K562 (cell line): Measurements from ENCODE around the gene AKNA. TPM values are rescaled to one million over a fixed set of nuclear protein-coding genes. Genes with fewer than 3 reads are reported as not detected.

Source experiments
- CEBPG ChIP-seq, 3 experiments: fragments of 200-800 bp in 1 of 3; sonication (Bioruptor generic) in 1 of 3; sonication (generic) in 1 of 3; formaldehyde crosslinking in 1 of 3; IDR thresholded peaks in 2 of 3; conservative IDR thresholded peaks in 1 of 3; 2 replicates each; pipeline versions ENCODE4 v1.6.1 to v1.8.0; 2016 to 2022; ENCODE audit warnings: missing compliant biosample characterization in 2 of 3, missing genetic modification characterization in 2 of 3, mild to moderate bottlenecking in 1 of 3, missing genetic modification reagents in 1 of 3
- EWSR1 ChIP-seq: fragments of 450-650 bp; IDR thresholded peaks from 2 replicates; pipeline ENCODE4 v1.6.1; 2018; ENCODE audit warnings: borderline replicate concordance, mild to moderate bottlenecking, low read depth, moderate library complexity; ENCODE audit not compliant: partially characterized antibody
- FOXK1 ChIP-seq: sonication (generic); formaldehyde crosslinking; IDR thresholded peaks from 2 replicates; pipeline ENCODE4 v1.8.0; 2022; ENCODE audit warnings: missing genetic modification reagents, mild to moderate bottlenecking, borderline replicate concordance
- GATA2 ChIP-seq: sonication (generic); formaldehyde crosslinking; IDR thresholded peaks from 2 replicates; pipeline ENCODE4 v1.4.0; 2020; ENCODE audit warnings: mild to moderate bottlenecking, missing genetic modification reagents
- POLR2AphosphoS5 ChIP-seq: IDR thresholded peaks from 2 replicates; pipeline ENCODE4 v1.6.1; 2011; ENCODE audit warnings: mild to moderate bottlenecking, low read depth, low read length, moderate library complexity; ENCODE audit not compliant: control insufficient read depth, insufficient read depth
- RCOR1 ChIP-seq, 2 experiments: IDR thresholded peaks; 2 replicates each; pipeline ENCODE4 v1.6.1; 2012; ENCODE audit warnings: low read depth in 2 of 2, low read length in 2 of 2, borderline replicate concordance in 1 of 2, improper control_type of control experiment in 1 of 2
- RNF2 ChIP-seq: sonication (generic); IDR thresholded peaks from 2 replicates; pipeline ENCODE4 v1.6.1; 2016
- SAFB ChIP-seq: fragments of 200-400 bp; formaldehyde crosslinking; IDR thresholded peaks from 2 replicates; pipeline ENCODE4 v1.6.1; 2017; ENCODE audit warnings: low read depth, low read length, borderline replicate concordance
- SMAD1 ChIP-seq: fragments of 150-350 bp; IDR thresholded peaks from 2 replicates; pipeline ENCODE4 v1.6.1; 2014; ENCODE audit warnings: low read length, low read depth; ENCODE audit not compliant: partially characterized antibody
- SMAD3 ChIP-seq: fragments of 450-650 bp; formaldehyde crosslinking; conservative IDR thresholded peaks from 2 replicates; pipeline ENCODE4 v1.4.0; 2020; ENCODE audit warnings: mild to moderate bottlenecking
- ZZZ3 ChIP-seq: fragments of 450-650 bp; IDR thresholded peaks from 2 replicates; pipeline ENCODE4 v1.6.1; 2016; ENCODE audit warnings: antibody characterized with exemption, mild to moderate bottlenecking, moderate library complexity
- polyA plus RNA-seq, 8 experiments: library from polyadenylated mRNA; depleted of rRNA in 4 of 8; stranded (reverse) in 5 of 8; unstranded in 3 of 8; fragments of >200 nt; fragmentation: Nextera tagmentation in 2 of 8; fragmentation: Illumina TruSeq in 1 of 8; extraction: Ambion mirVana in 2 of 8; extraction: Trizol in 1 of 8; gene quantifications; 2 replicates each; pipeline versions ENCODE4 v1.2.1 to v1.2.3, GENCODE V29; 2011 to 2014; ENCODE audit warnings: inconsistent platforms in 1 of 8, missing spikeins in 1 of 8
- total RNA-seq, 7 experiments: library from RNA; depleted of rRNA in 6 of 7; stranded (reverse); fragments of >200 nt in 6 of 7; fragmentation: Illumina TruSeq in 2 of 7; extraction: Trizol in 2 of 7; gene quantifications; 2 replicates each; pipeline versions ENCODE4 v1.2.1 to v1.2.3, GENCODE V29; 2011 to 2021; ENCODE audit warnings: low replicate concordance in 1 of 7
- TF ChIP-seq, protein P1 (sequence below), 2 experiments: fragments of 450-650 bp; IDR thresholded peaks; 2 replicates each; pipeline ENCODE4 v1.6.1; 2018; ENCODE audit warnings: mild to moderate bottlenecking in 2 of 2, low read depth in 1 of 2; ENCODE audit not compliant: partially characterized antibody in 2 of 2
- TF ChIP-seq, protein P2 (sequence below): fragments of 450-650 bp; formaldehyde crosslinking; IDR thresholded peaks from 2 replicates; pipeline ENCODE4 v1.4.0; 2020; ENCODE audit warnings: mild to moderate bottlenecking
- TF ChIP-seq, protein P3 (sequence below): fragments of 450-650 bp; formaldehyde crosslinking; IDR thresholded peaks from 2 replicates; pipeline ENCODE4 v1.4.0; 2022; ENCODE audit warnings: mild to moderate bottlenecking, moderate library complexity
- TF ChIP-seq, protein P4 (sequence below), 3 experiments: fragments of 200-800 bp in 1 of 3; sonication (Bioruptor generic) in 1 of 3; sonication (generic) in 1 of 3; formaldehyde crosslinking in 1 of 3; IDR thresholded peaks; 2 replicates each; pipeline versions ENCODE4 v1.6.1 to v1.8.0; 2016 to 2022; ENCODE audit warnings: mild to moderate bottlenecking in 2 of 3, missing compliant biosample characterization in 2 of 3, missing genetic modification characterization in 2 of 3, missing genetic modification reagents in 1 of 3
- TF ChIP-seq, protein P5 (sequence below): fragments of 250-450 bp; sonication (Bioruptor Pico); IDR thresholded peaks from 2 replicates; pipeline ENCODE4 v1.4.0; 2020

The AKNA gene
- total and polyA plus RNA-seq, 9 of the 15 experiments (the other 6 are each of a cell fraction or from before 2014, with no cell fraction given), result 0.29 to 20.5 (median 3.9) TPM

DNA sequence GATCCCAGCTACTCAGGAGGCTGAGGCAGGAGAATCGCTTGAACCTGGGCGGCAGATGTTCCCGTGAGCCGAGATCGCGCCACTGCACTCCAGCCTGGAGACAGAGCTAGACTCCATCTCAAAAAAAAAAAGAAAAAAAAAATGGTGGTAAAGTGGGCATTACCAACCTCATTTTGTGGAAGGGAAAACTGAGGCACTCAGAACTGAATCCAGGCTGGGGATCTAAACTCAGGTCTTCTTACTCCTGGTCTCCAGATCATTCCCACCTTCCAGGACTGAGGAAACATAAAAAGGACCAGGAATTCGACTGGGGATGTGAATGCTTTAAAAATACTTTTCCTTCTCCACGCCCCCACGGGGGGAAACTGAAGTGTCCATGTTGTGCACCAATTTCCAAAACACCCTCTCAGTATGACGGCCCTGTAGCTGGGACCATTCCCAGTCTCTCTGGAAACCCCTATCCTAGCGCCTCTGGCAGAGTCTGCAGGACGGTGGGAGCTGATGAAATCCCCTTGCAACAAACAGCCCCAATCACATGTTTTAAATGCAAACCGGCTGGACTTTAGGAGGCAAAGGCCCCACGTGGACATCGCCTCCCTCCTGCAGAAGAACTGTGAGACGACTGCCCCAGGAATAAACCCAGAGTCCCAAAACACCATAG is 8.9 kb upstream of the AKNA start (continued):
- TF ChIP-seq, protein P1, sequence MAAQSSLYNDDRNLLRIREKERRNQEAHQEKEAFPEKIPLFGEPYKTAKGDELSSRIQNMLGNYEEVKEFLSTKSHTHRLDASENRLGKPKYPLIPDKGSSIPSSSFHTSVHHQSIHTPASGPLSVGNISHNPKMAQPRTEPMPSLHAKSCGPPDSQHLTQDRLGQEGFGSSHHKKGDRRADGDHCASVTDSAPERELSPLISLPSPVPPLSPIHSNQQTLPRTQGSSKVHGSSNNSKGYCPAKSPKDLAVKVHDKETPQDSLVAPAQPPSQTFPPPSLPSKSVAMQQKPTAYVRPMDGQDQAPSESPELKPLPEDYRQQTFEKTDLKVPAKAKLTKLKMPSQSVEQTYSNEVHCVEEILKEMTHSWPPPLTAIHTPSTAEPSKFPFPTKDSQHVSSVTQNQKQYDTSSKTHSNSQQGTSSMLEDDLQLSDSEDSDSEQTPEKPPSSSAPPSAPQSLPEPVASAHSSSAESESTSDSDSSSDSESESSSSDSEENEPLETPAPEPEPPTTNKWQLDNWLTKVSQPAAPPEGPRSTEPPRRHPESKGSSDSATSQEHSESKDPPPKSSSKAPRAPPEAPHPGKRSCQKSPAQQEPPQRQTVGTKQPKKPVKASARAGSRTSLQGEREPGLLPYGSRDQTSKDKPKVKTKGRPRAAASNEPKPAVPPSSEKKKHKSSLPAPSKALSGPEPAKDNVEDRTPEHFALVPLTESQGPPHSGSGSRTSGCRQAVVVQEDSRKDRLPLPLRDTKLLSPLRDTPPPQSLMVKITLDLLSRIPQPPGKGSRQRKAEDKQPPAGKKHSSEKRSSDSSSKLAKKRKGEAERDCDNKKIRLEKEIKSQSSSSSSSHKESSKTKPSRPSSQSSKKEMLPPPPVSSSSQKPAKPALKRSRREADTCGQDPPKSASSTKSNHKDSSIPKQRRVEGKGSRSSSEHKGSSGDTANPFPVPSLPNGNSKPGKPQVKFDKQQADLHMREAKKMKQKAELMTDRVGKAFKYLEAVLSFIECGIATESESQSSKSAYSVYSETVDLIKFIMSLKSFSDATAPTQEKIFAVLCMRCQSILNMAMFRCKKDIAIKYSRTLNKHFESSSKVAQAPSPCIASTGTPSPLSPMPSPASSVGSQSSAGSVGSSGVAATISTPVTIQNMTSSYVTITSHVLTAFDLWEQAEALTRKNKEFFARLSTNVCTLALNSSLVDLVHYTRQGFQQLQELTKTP (IDR thresholded peaks at IDR 0.05; ENCODE audit: low read depth in 1 of 2, partially characterized antibody in 2 of 2), result no peak
- TF ChIP-seq CEBPG (CRISPR knock-in tag; IDR thresholded peaks at IDR 0.05), result peak; percentile 98
- peak; percentile 83 to 96 for TF ChIP-seq CEBPG (tag; conservative IDR thresholded peaks at IDR 0.05 in 1 of 2, IDR thresholded peaks at IDR 0.05 in 1 of 2)
- TF ChIP-seq RCOR1 (IDR thresholded peaks at IDR 0.05; ENCODE audit: borderline replicate concordance in 1 of 2, low read depth in 2 of 2, low read length in 2 of 2), result peak in 1 of 2 experiments; percentile 28; a peak in 1 of 4 replicates
- TF ChIP-seq EWSR1, result no peak
- TF ChIP-seq, protein P2, sequence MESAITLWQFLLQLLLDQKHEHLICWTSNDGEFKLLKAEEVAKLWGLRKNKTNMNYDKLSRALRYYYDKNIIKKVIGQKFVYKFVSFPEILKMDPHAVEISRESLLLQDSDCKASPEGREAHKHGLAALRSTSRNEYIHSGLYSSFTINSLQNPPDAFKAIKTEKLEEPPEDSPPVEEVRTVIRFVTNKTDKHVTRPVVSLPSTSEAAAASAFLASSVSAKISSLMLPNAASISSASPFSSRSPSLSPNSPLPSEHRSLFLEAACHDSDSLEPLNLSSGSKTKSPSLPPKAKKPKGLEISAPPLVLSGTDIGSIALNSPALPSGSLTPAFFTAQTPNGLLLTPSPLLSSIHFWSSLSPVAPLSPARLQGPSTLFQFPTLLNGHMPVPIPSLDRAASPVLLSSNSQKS, result no peak
- TF ChIP-seq FOXK1 (CRISPR knock-in tag), result no peak
- peak; percentile 72 for TF ChIP-seq RNF2
- no peak for TF ChIP-seq ZZZ3
- no peak for TF ChIP-seq GATA2 (CRISPR knock-in tag)
- TF ChIP-seq, protein P3, sequence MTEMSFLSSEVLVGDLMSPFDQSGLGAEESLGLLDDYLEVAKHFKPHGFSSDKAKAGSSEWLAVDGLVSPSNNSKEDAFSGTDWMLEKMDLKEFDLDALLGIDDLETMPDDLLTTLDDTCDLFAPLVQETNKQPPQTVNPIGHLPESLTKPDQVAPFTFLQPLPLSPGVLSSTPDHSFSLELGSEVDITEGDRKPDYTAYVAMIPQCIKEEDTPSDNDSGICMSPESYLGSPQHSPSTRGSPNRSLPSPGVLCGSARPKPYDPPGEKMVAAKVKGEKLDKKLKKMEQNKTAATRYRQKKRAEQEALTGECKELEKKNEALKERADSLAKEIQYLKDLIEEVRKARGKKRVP, result peak; percentile 98
- TF ChIP-seq, protein P4, sequence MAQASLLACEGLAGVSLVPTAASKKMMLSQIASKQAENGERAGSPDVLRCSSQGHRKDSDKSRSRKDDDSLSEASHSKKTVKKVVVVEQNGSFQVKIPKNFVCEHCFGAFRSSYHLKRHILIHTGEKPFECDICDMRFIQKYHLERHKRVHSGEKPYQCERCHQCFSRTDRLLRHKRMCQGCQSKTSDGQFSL (CRISPR knock-in tag; IDR thresholded peaks at IDR 0.05), result no peak
- TF ChIP-seq, protein P4 (tag; IDR thresholded peaks at IDR 0.05), result peak in 1 of 2 experiments; percentile 76; a peak in 1 of 4 replicates
- no peak for TF ChIP-seq POLR2AphosphoS5
- TF ChIP-seq SAFB, result no peak
- TF ChIP-seq SMAD1, result no peak
- TF ChIP-seq, protein P5, sequence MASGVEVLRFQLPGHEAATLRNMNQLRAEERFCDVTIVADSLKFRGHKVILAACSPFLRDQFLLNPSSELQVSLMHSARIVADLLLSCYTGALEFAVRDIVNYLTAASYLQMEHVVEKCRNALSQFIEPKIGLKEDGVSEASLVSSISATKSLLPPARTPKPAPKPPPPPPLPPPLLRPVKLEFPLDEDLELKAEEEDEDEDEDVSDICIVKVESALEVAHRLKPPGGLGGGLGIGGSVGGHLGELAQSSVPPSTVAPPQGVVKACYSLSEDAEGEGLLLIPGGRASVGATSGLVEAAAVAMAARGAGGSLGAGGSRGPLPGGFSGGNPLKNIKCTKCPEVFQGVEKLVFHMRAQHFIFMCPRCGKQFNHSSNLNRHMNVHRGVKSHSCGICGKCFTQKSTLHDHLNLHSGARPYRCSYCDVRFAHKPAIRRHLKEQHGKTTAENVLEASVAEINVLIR, result no peak
- TF ChIP-seq SMAD3 (CRISPR knock-in tag), result 0 out of 2 replicates have a peak, but pooled peaks have one; percentile 13
